ENCODE results near the gene ASIC2. TPM values are rescaled to one million over a fixed set of nuclear protein-coding genes. Genes with fewer than 3 reads are reported as not detected.
A peak's percentile ranks its signal among the peaks of the same experiment; 100 is the strongest.

Gene ASIC2
- total RNA-seq, 4 donors from 2014 or later: 0.48 TPM; not detected in 3

DNA sequence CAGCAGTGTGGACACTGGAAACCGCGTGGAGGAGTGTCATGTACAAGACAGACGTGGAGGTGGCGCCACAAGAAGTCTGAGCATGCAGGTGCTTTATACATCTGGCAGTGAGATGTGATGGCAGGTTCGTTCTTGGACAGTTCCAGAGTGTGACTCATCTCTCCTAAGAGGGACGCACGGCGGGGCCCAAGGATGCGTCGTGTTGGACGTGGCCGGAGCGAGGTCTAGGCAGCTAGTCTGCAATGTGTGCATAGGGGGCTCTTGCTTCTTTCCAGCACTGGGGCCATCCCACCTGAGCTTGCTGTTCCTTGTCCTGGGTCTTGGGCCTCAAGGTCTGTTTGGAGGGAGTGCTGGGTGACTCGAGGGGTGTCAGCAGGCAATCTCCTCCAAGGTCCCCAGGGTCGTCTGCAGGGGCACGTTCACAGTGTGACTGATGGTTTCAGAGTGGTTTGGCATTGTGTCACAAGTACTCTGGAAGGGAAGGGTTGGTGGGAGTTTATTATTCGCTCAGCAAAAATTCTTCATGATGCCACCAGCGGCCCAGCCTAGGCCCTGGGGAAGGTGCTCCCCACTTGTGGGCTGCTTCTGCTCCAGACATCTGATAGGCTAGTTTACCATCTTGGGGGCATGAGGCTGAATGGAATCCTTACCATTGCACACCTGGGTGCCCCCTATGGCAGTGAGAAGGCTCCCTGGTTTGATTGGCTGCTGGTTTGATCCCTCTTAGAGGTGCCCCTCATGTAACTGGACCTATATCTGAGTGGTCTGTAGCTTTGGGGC is 279.3 kb downstream of the ASIC2 start:
- TF ChIP-seq, protein P1, sequence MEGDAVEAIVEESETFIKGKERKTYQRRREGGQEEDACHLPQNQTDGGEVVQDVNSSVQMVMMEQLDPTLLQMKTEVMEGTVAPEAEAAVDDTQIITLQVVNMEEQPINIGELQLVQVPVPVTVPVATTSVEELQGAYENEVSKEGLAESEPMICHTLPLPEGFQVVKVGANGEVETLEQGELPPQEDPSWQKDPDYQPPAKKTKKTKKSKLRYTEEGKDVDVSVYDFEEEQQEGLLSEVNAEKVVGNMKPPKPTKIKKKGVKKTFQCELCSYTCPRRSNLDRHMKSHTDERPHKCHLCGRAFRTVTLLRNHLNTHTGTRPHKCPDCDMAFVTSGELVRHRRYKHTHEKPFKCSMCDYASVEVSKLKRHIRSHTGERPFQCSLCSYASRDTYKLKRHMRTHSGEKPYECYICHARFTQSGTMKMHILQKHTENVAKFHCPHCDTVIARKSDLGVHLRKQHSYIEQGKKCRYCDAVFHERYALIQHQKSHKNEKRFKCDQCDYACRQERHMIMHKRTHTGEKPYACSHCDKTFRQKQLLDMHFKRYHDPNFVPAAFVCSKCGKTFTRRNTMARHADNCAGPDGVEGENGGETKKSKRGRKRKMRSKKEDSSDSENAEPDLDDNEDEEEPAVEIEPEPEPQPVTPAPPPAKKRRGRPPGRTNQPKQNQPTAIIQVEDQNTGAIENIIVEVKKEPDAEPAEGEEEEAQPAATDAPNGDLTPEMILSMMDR (IDR thresholded peaks at IDR 0.05): no peak
- DNase-seq (ENCODE audit: low spot score): no peak
- ATAC-seq (ENCODE audit: low FRiP score): no peak

DNA sequence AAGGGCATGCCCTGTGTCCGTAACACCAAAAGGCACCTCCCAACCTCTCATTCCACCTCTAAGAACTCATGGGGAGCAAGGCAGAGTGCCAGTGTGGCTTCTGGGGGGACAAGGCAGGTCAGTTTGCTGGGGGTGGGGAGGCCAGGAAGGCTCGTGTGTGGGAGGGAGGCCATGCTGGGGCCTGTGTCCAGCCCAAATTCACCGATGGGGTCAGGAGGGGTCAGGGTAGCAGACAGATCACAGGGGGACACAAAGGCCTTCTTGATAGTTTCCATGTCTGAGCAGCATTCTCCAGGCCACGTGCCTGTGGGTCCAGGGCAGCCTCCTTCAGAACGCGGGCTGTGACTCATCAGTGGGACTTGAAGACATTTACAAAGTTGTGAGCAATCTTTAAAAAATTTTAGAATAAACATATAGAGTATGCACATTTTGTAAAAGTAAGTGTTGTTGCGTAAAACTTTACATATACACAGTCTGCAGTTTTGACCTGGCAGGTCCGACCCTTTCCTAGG is 280.5 kb downstream of the ASIC2 start:
- DNase-seq (ENCODE audit: low spot score) (no peak), ATAC-seq (ENCODE audit: low FRiP score) (no peak)
- TF ChIP-seq, protein P1 (IDR thresholded peaks at IDR 0.05): no peak

DNA sequence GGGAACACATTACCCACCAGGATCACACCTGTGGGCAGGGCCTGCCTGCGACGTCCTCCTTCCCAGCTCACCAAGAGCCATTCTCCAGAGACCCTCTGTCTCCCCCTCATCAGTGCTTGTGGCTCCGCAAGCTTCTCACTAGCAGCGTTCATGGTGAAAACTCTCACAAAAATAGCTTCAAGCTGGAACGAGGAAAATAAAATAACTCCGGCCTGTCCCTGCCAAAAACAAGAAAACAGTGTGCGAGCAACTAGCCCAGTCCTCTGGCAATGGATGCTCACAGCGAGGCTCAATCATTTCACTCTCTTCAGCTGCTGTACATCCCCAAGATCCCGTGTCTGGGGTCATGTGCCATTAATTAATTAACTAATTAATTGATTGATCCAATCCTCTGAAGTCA is 283.5 kb downstream of the ASIC2 start:
- no peak for DNase-seq (ENCODE audit: low spot score)
- TF ChIP-seq, protein P1 (IDR thresholded peaks at IDR 0.05): no peak
- ATAC-seq (ENCODE audit: low FRiP score): no peak

DNA sequence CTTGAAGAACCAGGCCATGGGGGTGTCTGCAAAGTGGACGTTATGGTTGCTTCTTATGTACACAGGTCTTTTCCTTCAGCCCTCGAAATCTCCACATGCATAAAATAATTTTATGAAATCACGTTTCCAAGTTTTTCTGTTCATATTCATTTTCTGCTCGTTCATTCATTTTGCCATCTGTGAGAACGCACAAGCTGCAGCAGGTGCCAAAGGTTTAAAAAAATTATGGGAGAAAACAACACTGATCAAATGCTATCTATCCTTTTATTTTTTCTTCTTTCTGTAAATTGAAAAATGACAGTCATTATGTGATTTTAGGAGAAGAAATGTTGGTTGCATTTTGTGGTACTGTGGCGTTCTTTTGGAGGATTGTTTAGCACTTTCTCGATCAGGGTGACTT is 285.9 kb downstream of the ASIC2 start:
- ATAC-seq (ENCODE audit: low FRiP score) (no peak), DNase-seq (ENCODE audit: low spot score) (no peak)
- TF ChIP-seq, protein P1 (IDR thresholded peaks at IDR 0.05): no peak

DNA sequence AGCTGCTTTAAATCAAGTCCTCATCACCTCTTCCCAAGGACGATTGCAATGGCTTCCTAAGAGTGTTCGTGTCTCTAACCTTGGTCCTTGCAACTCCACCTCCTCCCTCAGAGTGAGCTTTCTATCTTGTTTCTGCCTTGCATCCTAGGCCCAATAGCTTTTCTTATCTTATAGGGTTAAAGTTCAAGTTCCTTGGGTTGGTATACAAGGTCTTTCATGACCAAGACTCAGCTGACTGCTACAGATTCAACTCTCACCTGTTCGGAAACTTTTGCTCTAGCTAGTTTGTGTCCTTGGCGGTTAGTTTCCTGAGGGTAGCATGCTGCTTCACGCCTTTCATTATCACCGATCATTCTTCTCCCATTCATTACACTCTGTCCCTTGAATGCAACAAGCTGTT is 290.8 kb downstream of the ASIC2 start:
- no peak for ATAC-seq (ENCODE audit: low FRiP score)
- no peak for DNase-seq (ENCODE audit: low spot score)
- TF ChIP-seq, protein P1 (IDR thresholded peaks at IDR 0.05): no peak

DNA sequence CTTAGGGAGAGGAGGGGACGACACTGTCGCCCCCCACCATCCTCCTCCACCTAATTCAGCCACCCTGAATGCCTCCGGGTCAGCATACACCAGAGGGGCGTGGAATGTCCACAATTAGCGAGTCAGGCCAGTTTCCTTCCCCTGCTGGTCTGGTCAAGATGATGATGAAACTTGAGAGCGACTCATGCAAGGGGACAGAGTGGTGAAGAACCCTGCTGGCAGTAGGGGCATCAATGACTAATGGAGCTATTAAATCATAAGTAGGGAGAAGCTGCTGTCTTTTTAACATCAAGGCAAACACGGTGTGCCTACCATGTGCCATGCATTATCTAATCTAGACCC is 294.2 kb downstream of the ASIC2 start:
- ATAC-seq (ENCODE audit: low FRiP score) (peak; percentile 43), DNase-seq (ENCODE audit: low spot score) (no peak)
- TF ChIP-seq, protein P1 (IDR thresholded peaks at IDR 0.05): no peak

All from omental fat pad (tissue), 4 donors.